Measurements from ENCODE around the gene UNC119B.

Gene UNC119B

GRCh38 chr12:120690083-120690450 lies 20.2 kb upstream of the UNC119B start:
- Histone ChIP-seq H3K9ac (ENCODE audit: low read length) (no peak overlapping the region), H3K4me1 (ENCODE audit: control insufficient read depth, low read depth, low read length) (peaks cover 61% of the 10 kb centered on the region), H3K4me3 (ENCODE audit: low read length) (no peak overlapping the region), H3K27ac (ENCODE audit: low read length) (no peak overlapping the region), H3K27me3 (ENCODE audit: control insufficient read depth, insufficient read depth, low read length) (no peaks in the 10 kb centered on the region), H3K9me3 (ENCODE audit: control insufficient read depth, low read depth, low read length) (no peaks in the 10 kb centered on the region), H3K36me3 (ENCODE audit: control insufficient read depth, low read depth, low read length) (peaks cover 12% of the 10 kb centered on the region)

GRCh38 chr12:120690978-120691377 lies 19.3 kb upstream of the UNC119B start:
- H3K27me3 ChIP-seq (ENCODE audit: control insufficient read depth, insufficient read depth, low read length): no peaks in the 10 kb centered on the region
- no peak overlapping the region for H3K27ac ChIP-seq (ENCODE audit: low read length)
- H3K4me3 ChIP-seq (ENCODE audit: low read length): no peak overlapping the region
- peaks cover 21% of the 10 kb centered on the region for H3K36me3 ChIP-seq (ENCODE audit: control insufficient read depth, low read depth, low read length)
- H3K9ac ChIP-seq (ENCODE audit: low read length): no peak overlapping the region
- H3K4me1 ChIP-seq (ENCODE audit: control insufficient read depth, low read depth, low read length): peaks cover 57% of the 10 kb centered on the region
- no peaks in the 10 kb centered on the region for H3K9me3 ChIP-seq (ENCODE audit: control insufficient read depth, low read depth, low read length)

GRCh38 chr12:120692524-120693033 lies 17.7 kb upstream of the UNC119B start:
- H3K36me3 ChIP-seq (ENCODE audit: control insufficient read depth, low read depth, low read length): peaks cover 37% of the 10 kb centered on the region
- H3K27ac ChIP-seq (ENCODE audit: low read length): no peak overlapping the region
- peaks cover 57% of the 10 kb centered on the region for H3K4me1 ChIP-seq (ENCODE audit: control insufficient read depth, low read depth, low read length)
- H3K9ac ChIP-seq (ENCODE audit: low read length): no peak overlapping the region
- no peaks in the 10 kb centered on the region for H3K9me3 ChIP-seq (ENCODE audit: control insufficient read depth, low read depth, low read length)
- H3K4me3 ChIP-seq (ENCODE audit: low read length): no peak overlapping the region
- no peaks in the 10 kb centered on the region for H3K27me3 ChIP-seq (ENCODE audit: control insufficient read depth, insufficient read depth, low read length)

- peak overlapping the region; percentile 68 for H3K27ac ChIP-seq (ENCODE audit: low read length)
- H3K27me3 ChIP-seq (ENCODE audit: control insufficient read depth, insufficient read depth, low read length): no peaks in the 10 kb centered on the region
- H3K4me1 ChIP-seq (ENCODE audit: control insufficient read depth, low read depth, low read length): peaks cover 48% of the 10 kb centered on the region
- H3K4me3 ChIP-seq (ENCODE audit: low read length): peak overlapping the region; percentile 21
- H3K36me3 ChIP-seq (ENCODE audit: control insufficient read depth, low read depth, low read length): peaks cover 50% of the 10 kb centered on the region
- peak overlapping the region; percentile 24 for H3K9ac ChIP-seq (ENCODE audit: low read length)
- H3K9me3 ChIP-seq (ENCODE audit: control insufficient read depth, low read depth, low read length): no peaks in the 10 kb centered on the region
Measured at GRCh38 chr12:120693848-120694247, 16.4 kb upstream of the UNC119B start.

GRCh38 chr12:120696626-120697025 lies 13.6 kb upstream of the UNC119B start:
- Histone ChIP-seq H3K36me3 (ENCODE audit: control insufficient read depth, low read depth, low read length) (peaks cover 77% of the 10 kb centered on the region), H3K4me3 (ENCODE audit: low read length) (no peak overlapping the region), H3K27me3 (ENCODE audit: control insufficient read depth, insufficient read depth, low read length) (no peaks in the 10 kb centered on the region), H3K4me1 (ENCODE audit: control insufficient read depth, low read depth, low read length) (peaks cover 30% of the 10 kb centered on the region), H3K27ac (ENCODE audit: low read length) (no peak overlapping the region), H3K9me3 (ENCODE audit: control insufficient read depth, low read depth, low read length) (no peaks in the 10 kb centered on the region), H3K9ac (ENCODE audit: low read length) (no peak overlapping the region)

GRCh38 chr12:120697344-120697743 lies 12.9 kb upstream of the UNC119B start:
- no peaks in the 10 kb centered on the region for H3K9me3 ChIP-seq (ENCODE audit: control insufficient read depth, low read depth, low read length)

GRCh38 chr12:120698665-120699064 lies 11.6 kb upstream of the UNC119B start:
- Histone ChIP-seq H3K4me1 (ENCODE audit: control insufficient read depth, low read depth, low read length) (peaks cover 13% of the 10 kb centered on the region), H3K9ac (ENCODE audit: low read length) (no peak overlapping the region), H3K4me3 (ENCODE audit: low read length) (no peak overlapping the region), H3K27ac (ENCODE audit: low read length) (no peak overlapping the region), H3K36me3 (ENCODE audit: control insufficient read depth, low read depth, low read length) (peaks cover 89% of the 10 kb centered on the region), H3K9me3 (ENCODE audit: control insufficient read depth, low read depth, low read length) (no peaks in the 10 kb centered on the region), H3K27me3 (ENCODE audit: control insufficient read depth, insufficient read depth, low read length) (no peaks in the 10 kb centered on the region)

More at GRCh38 chr12:120697344-120697743, 12.9 kb upstream of the UNC119B start:
- Histone ChIP-seq H3K27me3 (ENCODE audit: control insufficient read depth, insufficient read depth, low read length) (no peaks in the 10 kb centered on the region), H3K9ac (ENCODE audit: low read length) (no peak overlapping the region), H3K27ac (ENCODE audit: low read length) (no peak overlapping the region), H3K4me3 (ENCODE audit: low read length) (no peak overlapping the region), H3K4me1 (ENCODE audit: control insufficient read depth, low read depth, low read length) (peaks cover 26% of the 10 kb centered on the region), H3K36me3 (ENCODE audit: control insufficient read depth, low read depth, low read length) (peaks cover 82% of the 10 kb centered on the region)

- Histone ChIP-seq H3K9ac (ENCODE audit: low read length) (no peak overlapping the region), H3K36me3 (ENCODE audit: control insufficient read depth, low read depth, low read length) (peaks cover 82% of the 10 kb centered on the region), H3K9me3 (ENCODE audit: control insufficient read depth, low read depth, low read length) (no peaks in the 10 kb centered on the region), H3K27ac (ENCODE audit: low read length) (no peak overlapping the region), H3K4me1 (ENCODE audit: control insufficient read depth, low read depth, low read length) (peaks cover 4% of the 10 kb centered on the region), H3K4me3 (ENCODE audit: low read length) (no peak overlapping the region), H3K27me3 (ENCODE audit: control insufficient read depth, insufficient read depth, low read length) (no peaks in the 10 kb centered on the region)
Measured at GRCh38 chr12:120699553-120699952, 10.7 kb upstream of the UNC119B start.

GRCh38 chr12:120700886-120701285 lies 9.4 kb upstream of the UNC119B start:
- H3K4me1 ChIP-seq (ENCODE audit: control insufficient read depth, low read depth, low read length): no peaks in the 10 kb centered on the region
- peaks cover 69% of the 10 kb centered on the region for H3K36me3 ChIP-seq (ENCODE audit: control insufficient read depth, low read depth, low read length)
- H3K27me3 ChIP-seq (ENCODE audit: control insufficient read depth, insufficient read depth, low read length): no peaks in the 10 kb centered on the region
- H3K9me3 ChIP-seq (ENCODE audit: control insufficient read depth, low read depth, low read length): no peaks in the 10 kb centered on the region
- no peak overlapping the region for H3K27ac ChIP-seq (ENCODE audit: low read length)
- H3K4me3 ChIP-seq (ENCODE audit: low read length): no peak overlapping the region
- no peak overlapping the region for H3K9ac ChIP-seq (ENCODE audit: low read length)

- Histone ChIP-seq H3K36me3 (ENCODE audit: control insufficient read depth, low read depth, low read length) (peaks cover 51% of the 10 kb centered on the region), H3K9ac (ENCODE audit: low read length) (no peak overlapping the region), H3K27ac (ENCODE audit: low read length) (no peak overlapping the region), H3K4me3 (ENCODE audit: low read length) (no peak overlapping the region), H3K4me1 (ENCODE audit: control insufficient read depth, low read depth, low read length) (no peaks in the 10 kb centered on the region), H3K9me3 (ENCODE audit: control insufficient read depth, low read depth, low read length) (no peaks in the 10 kb centered on the region), H3K27me3 (ENCODE audit: control insufficient read depth, insufficient read depth, low read length) (no peaks in the 10 kb centered on the region)
Measured at GRCh38 chr12:120702637-120703036, 7.6 kb upstream of the UNC119B start.

- H3K4me3 ChIP-seq (ENCODE audit: low read length): no peak overlapping the region
- H3K27ac ChIP-seq (ENCODE audit: low read length): no peak overlapping the region
- no peaks in the 10 kb centered on the region for H3K4me1 ChIP-seq (ENCODE audit: control insufficient read depth, low read depth, low read length)
- no peaks in the 10 kb centered on the region for H3K27me3 ChIP-seq (ENCODE audit: control insufficient read depth, insufficient read depth, low read length)
- peaks cover 43% of the 10 kb centered on the region for H3K36me3 ChIP-seq (ENCODE audit: control insufficient read depth, low read depth, low read length)
- H3K9ac ChIP-seq (ENCODE audit: low read length): no peak overlapping the region
- no peaks in the 10 kb centered on the region for H3K9me3 ChIP-seq (ENCODE audit: control insufficient read depth, low read depth, low read length)
Measured at GRCh38 chr12:120703311-120703942, 6.8 kb upstream of the UNC119B start.

- Histone ChIP-seq H3K36me3 (ENCODE audit: control insufficient read depth, low read depth, low read length) (peaks cover 22% of the 10 kb centered on the region), H3K9me3 (ENCODE audit: control insufficient read depth, low read depth, low read length) (no peaks in the 10 kb centered on the region), H3K27ac (ENCODE audit: low read length) (no peak overlapping the region), H3K4me3 (ENCODE audit: low read length) (no peak overlapping the region), H3K9ac (ENCODE audit: low read length) (no peak overlapping the region), H3K4me1 (ENCODE audit: control insufficient read depth, low read depth, low read length) (peaks cover 5% of the 10 kb centered on the region), H3K27me3 (ENCODE audit: control insufficient read depth, insufficient read depth, low read length) (no peaks in the 10 kb centered on the region)
Measured at GRCh38 chr12:120705618-120706017, 4.6 kb upstream of the UNC119B start.
